Suprapubic skin (tissue), 3 donors: ENCODE results near the gene PEX3.

Experiments used
- EP300 ChIP-seq: sonication (generic); formaldehyde crosslinking; IDR thresholded peaks from one replicate; pipeline ENCODE4 v1.6.1; 2017; ENCODE audit warnings: antibody characterized with exemption
- TF ChIP-seq, protein P1 (sequence below), 2 donors: fragments of 200-600 bp in 1 of 2; fragments of 450-650 bp in 1 of 2; sonication (generic) in 1 of 2; IDR thresholded peaks; one replicate each; pipeline ENCODE4 v1.5.1; 2016 to 2019; ENCODE audit warnings: antibody characterized with exemption in 2 of 2, mild to moderate bottlenecking in 1 of 2, moderate library complexity in 1 of 2

DNA sequence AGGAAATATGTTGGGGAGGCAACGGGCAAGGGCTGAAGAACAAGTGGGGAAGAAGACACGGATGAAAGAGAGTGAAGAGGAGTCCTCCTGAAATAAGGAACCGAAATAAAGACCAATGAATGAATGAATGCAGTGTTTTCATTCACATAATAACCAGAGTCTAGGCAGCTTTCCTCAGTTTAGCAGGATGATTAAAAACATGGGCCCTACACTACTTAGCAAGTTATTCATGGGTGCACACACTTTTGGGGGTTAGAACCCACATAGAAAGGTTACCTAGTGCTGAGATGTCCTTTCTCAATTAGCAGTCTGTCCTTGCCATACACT, 66.8 kb downstream of the PEX3 start:
- TF ChIP-seq EP300 = no peak
- TF ChIP-seq, protein P1, sequence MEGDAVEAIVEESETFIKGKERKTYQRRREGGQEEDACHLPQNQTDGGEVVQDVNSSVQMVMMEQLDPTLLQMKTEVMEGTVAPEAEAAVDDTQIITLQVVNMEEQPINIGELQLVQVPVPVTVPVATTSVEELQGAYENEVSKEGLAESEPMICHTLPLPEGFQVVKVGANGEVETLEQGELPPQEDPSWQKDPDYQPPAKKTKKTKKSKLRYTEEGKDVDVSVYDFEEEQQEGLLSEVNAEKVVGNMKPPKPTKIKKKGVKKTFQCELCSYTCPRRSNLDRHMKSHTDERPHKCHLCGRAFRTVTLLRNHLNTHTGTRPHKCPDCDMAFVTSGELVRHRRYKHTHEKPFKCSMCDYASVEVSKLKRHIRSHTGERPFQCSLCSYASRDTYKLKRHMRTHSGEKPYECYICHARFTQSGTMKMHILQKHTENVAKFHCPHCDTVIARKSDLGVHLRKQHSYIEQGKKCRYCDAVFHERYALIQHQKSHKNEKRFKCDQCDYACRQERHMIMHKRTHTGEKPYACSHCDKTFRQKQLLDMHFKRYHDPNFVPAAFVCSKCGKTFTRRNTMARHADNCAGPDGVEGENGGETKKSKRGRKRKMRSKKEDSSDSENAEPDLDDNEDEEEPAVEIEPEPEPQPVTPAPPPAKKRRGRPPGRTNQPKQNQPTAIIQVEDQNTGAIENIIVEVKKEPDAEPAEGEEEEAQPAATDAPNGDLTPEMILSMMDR (IDR thresholded peaks at IDR 0.05) = no peak
